ENCODE measurements around the gene SPATS2. TPM values are rescaled to one million over a fixed set of nuclear protein-coding genes. Genes with fewer than 3 reads are reported as not detected.
A peak's percentile ranks its signal among the peaks of the same experiment; 100 is the strongest.
"Not testable (repeated sequence)": the region's sequence is repeated elsewhere in the genome, so short reads cannot be mapped to it uniquely, and the experiment has no call there.

Gene SPATS2
- total and polyA plus RNA-seq, 5 donors from 2014 or later = 2.4 to 5.5 (median 4.2) TPM

DNA sequence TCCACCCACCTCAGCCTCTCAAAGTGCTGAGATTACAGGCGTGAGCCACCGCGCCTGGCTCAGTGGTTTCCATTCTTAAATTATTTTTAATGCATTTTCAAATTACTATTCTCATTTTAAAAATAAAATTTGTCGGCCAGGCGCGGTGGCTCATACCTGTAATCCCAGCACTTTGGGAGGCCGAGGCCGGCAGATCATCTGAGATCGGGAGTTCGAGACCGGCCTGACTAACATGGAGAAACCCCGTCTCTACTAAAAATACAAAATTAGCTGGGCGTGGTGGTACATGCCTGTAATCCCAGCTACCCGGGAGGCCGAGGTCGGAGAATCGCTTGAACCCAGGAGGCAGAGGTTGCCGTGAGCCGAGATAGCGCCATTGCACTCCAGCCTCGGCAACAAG lies 33.5 kb upstream of the SPATS2 start:
- Mint-ChIP-seq H3K4me1 (peaks cover 5 to 39% (median 14%) of the 10 kb centered on the region in 4 donors), H3K27me3 (peaks cover 62% of the 10 kb centered on the region)
- H3K9me3 ChIP-seq (ENCODE audit: control insufficient read depth in 2 of 2, low read length in 2 of 2); DNase-seq; H3K9me3 Mint-ChIP-seq; H3K27ac Mint-ChIP-seq; H3K27ac ChIP-seq (ENCODE audit: insufficient read depth, low read length, poor library complexity, severe bottlenecking); H3K4me3 ChIP-seq (ENCODE audit: low read depth, low read length); H3K36me3 Mint-ChIP-seq; ATAC-seq (ENCODE audit: low read depth in 2 of 2); H3K36me3 ChIP-seq (ENCODE audit: control insufficient read depth, insufficient read depth, low read length); H3K4me3 Mint-ChIP-seq: not testable (repeated sequence)
- peaks cover 17% of the 10 kb centered on the region for H3K27me3 ChIP-seq (ENCODE audit: control insufficient read depth, insufficient read depth, low read length)
- peaks cover 23% of the 10 kb centered on the region for H3K4me1 ChIP-seq (ENCODE audit: control insufficient read depth, insufficient read depth, low read length, poor library complexity, severe bottlenecking)

DNA sequence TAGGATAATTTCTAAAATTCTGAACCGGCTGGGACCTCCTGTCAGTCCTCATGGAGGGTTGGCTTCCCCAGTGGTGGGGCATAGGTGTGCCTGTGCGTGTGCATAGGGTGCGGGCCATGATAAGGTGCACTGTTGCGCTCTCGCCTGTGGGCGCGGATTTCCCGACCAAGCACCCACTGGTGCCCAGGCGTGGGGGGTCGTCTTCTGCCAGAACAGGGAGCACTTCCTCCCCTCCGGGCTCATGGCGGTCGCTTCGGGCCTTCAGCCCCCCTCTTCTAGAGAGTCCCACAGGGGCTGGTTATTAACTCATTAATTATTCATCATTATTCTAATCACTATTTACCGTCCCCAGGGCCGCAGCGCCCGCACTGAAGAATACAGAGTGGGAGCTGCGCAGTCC lies 33.0 kb upstream of the SPATS2 start:
- H3K27me3 ChIP-seq (ENCODE audit: control insufficient read depth, insufficient read depth, low read length) = peaks cover 17% of the 10 kb centered on the region
- peaks cover 5 to 39% (median 14%) of the 10 kb centered on the region in 4 donors for H3K4me1 Mint-ChIP-seq
- no peaks in the 10 kb centered on the region for H3K36me3 ChIP-seq (ENCODE audit: control insufficient read depth, insufficient read depth, low read length)
- peak overlapping the region in 2 of 4 donors; percentile 77 to 78 for H3K4me3 Mint-ChIP-seq
- no peak overlapping the region for H3K27ac ChIP-seq (ENCODE audit: insufficient read depth, low read length, poor library complexity, severe bottlenecking)
- H3K9me3 ChIP-seq (ENCODE audit: control insufficient read depth in 2 of 2, low read length in 2 of 2) = no peaks in the 10 kb centered on the region
- ATAC-seq (ENCODE audit: low read depth in 2 of 2) (no peak), DNase-seq (no peak)
- no peak overlapping the region for H3K4me3 ChIP-seq (ENCODE audit: low read depth, low read length)
- peaks cover 5% of the 10 kb centered on the region for H3K36me3 Mint-ChIP-seq
- peaks cover 0 to 3% (median 0%) of the 10 kb centered on the region in 7 donors for H3K9me3 Mint-ChIP-seq
- peaks cover 67% of the 10 kb centered on the region for H3K27me3 Mint-ChIP-seq
- peaks cover 23% of the 10 kb centered on the region for H3K4me1 ChIP-seq (ENCODE audit: control insufficient read depth, insufficient read depth, low read length, poor library complexity, severe bottlenecking)
- H3K27ac Mint-ChIP-seq = no peak overlapping the region

- peaks cover 17% of the 10 kb centered on the region for H3K27me3 ChIP-seq (ENCODE audit: control insufficient read depth, insufficient read depth, low read length)
- peaks cover 5 to 39% (median 14%) of the 10 kb centered on the region in 4 donors for H3K4me1 Mint-ChIP-seq
- peak overlapping the region in 1 of 3 donors; percentile 12 for H3K27ac Mint-ChIP-seq
Observed at GRCh38 chr12:49334681-49335080, 32.6 kb upstream of the SPATS2 start.

GRCh38 chr12:49335118-49335954 lies 31.9 kb upstream of the SPATS2 start:
- peaks cover 5% of the 10 kb centered on the region for H3K36me3 Mint-ChIP-seq
- peaks cover 23% of the 10 kb centered on the region for H3K4me1 ChIP-seq (ENCODE audit: control insufficient read depth, insufficient read depth, low read length, poor library complexity, severe bottlenecking)
- ATAC-seq (ENCODE audit: low read depth in 2 of 2) (no peak), DNase-seq (no peak)
- H3K27me3 Mint-ChIP-seq = peaks cover 75% of the 10 kb centered on the region
- no peaks in the 10 kb centered on the region for H3K9me3 ChIP-seq (ENCODE audit: control insufficient read depth in 2 of 2, low read length in 2 of 2)
- peaks cover 5 to 39% (median 14%) of the 10 kb centered on the region in 4 donors for H3K4me1 Mint-ChIP-seq
- H3K36me3 ChIP-seq (ENCODE audit: control insufficient read depth, insufficient read depth, low read length) = no peaks in the 10 kb centered on the region
- no peak overlapping the region for H3K4me3 ChIP-seq (ENCODE audit: low read depth, low read length)
- H3K27me3 ChIP-seq (ENCODE audit: control insufficient read depth, insufficient read depth, low read length) = peaks cover 22% of the 10 kb centered on the region
- H3K27ac ChIP-seq (ENCODE audit: insufficient read depth, low read length, poor library complexity, severe bottlenecking) = no peak overlapping the region
- H3K4me3 Mint-ChIP-seq = peak overlapping the region in 3 of 4 donors; percentile 15 to 78 (median 42)
- peaks cover 0 to 3% (median 0%) of the 10 kb centered on the region in 7 donors for H3K9me3 Mint-ChIP-seq
- peak overlapping the region in 1 of 3 donors; percentile 12 for H3K27ac Mint-ChIP-seq

More at GRCh38 chr12:49334681-49335080, 32.6 kb upstream of the SPATS2 start:
- peaks cover 5% of the 10 kb centered on the region for H3K36me3 Mint-ChIP-seq
- no peak for DNase-seq
- no peak for ATAC-seq (ENCODE audit: low read depth in 2 of 2)
- no peak overlapping the region for H3K27ac ChIP-seq (ENCODE audit: insufficient read depth, low read length, poor library complexity, severe bottlenecking)
- no peaks in the 10 kb centered on the region for H3K36me3 ChIP-seq (ENCODE audit: control insufficient read depth, insufficient read depth, low read length)
- peaks cover 23% of the 10 kb centered on the region for H3K4me1 ChIP-seq (ENCODE audit: control insufficient read depth, insufficient read depth, low read length, poor library complexity, severe bottlenecking)
- H3K4me3 ChIP-seq (ENCODE audit: low read depth, low read length) = no peak overlapping the region
- peak overlapping the region in 2 of 4 donors; percentile 77 to 78 for H3K4me3 Mint-ChIP-seq
- H3K9me3 Mint-ChIP-seq = peaks cover 0 to 3% (median 0%) of the 10 kb centered on the region in 7 donors
- H3K27me3 Mint-ChIP-seq = peaks cover 70% of the 10 kb centered on the region
- no peaks in the 10 kb centered on the region for H3K9me3 ChIP-seq (ENCODE audit: control insufficient read depth in 2 of 2, low read length in 2 of 2)

DNA sequence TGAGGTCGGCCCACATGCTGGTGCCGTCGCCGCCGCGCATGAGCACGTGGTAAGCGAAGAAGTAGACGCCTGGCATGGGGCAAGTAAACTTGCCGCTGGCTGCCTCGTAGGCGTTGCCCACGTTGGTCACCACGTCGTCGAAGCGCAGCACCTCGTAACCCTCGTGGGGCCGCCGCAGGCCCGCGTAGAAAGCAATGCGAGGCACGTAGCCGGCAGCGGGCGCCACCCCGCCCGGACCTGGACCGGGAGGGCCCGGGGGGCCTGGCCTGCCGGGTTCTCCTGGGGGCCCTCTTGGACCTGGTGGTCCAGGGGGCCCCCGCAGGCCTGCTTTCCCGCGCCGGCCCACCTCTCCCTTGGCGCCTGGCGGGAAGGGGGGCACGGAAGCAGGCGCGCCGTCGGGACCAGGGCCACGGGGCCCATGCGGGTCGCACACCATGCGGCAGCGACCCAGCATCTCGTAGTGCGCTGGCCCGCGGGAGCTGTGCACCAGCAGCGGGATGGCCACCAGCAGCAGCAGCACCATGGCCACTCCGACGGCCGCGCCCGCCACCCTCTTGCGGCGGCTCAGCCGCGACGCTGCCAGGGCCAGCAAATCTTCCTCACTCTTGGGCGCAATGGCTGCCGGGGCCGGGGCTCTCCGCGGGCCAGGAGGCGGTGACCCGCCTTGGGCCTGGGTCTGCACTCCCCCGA lies 31.2 kb upstream of the SPATS2 start:
- Mint-ChIP-seq H3K4me1 (peaks cover 5 to 42% (median 17%) of the 10 kb centered on the region in 4 donors), H3K4me3 (peak overlapping the region in 1 of 4 donors; percentile 78), H3K27me3 (peaks cover 82% of the 10 kb centered on the region), H3K9me3 (peaks cover 0 to 3% (median 0%) of the 10 kb centered on the region in 7 donors), H3K36me3 (peaks cover 5% of the 10 kb centered on the region), H3K27ac (no peak overlapping the region)
- DNase-seq (no peak), ATAC-seq (ENCODE audit: low read depth in 2 of 2) (no peak)
- H3K4me3 ChIP-seq (ENCODE audit: low read depth, low read length) = no peak overlapping the region
- H3K36me3 ChIP-seq (ENCODE audit: control insufficient read depth, insufficient read depth, low read length) = no peaks in the 10 kb centered on the region
- peaks cover 23% of the 10 kb centered on the region for H3K4me1 ChIP-seq (ENCODE audit: control insufficient read depth, insufficient read depth, low read length, poor library complexity, severe bottlenecking)
- H3K27me3 ChIP-seq (ENCODE audit: control insufficient read depth, insufficient read depth, low read length) = peaks cover 25% of the 10 kb centered on the region
- H3K9me3 ChIP-seq (ENCODE audit: control insufficient read depth in 2 of 2, low read length in 2 of 2) = no peaks in the 10 kb centered on the region
- no peak overlapping the region for H3K27ac ChIP-seq (ENCODE audit: insufficient read depth, low read length, poor library complexity, severe bottlenecking)

DNA sequence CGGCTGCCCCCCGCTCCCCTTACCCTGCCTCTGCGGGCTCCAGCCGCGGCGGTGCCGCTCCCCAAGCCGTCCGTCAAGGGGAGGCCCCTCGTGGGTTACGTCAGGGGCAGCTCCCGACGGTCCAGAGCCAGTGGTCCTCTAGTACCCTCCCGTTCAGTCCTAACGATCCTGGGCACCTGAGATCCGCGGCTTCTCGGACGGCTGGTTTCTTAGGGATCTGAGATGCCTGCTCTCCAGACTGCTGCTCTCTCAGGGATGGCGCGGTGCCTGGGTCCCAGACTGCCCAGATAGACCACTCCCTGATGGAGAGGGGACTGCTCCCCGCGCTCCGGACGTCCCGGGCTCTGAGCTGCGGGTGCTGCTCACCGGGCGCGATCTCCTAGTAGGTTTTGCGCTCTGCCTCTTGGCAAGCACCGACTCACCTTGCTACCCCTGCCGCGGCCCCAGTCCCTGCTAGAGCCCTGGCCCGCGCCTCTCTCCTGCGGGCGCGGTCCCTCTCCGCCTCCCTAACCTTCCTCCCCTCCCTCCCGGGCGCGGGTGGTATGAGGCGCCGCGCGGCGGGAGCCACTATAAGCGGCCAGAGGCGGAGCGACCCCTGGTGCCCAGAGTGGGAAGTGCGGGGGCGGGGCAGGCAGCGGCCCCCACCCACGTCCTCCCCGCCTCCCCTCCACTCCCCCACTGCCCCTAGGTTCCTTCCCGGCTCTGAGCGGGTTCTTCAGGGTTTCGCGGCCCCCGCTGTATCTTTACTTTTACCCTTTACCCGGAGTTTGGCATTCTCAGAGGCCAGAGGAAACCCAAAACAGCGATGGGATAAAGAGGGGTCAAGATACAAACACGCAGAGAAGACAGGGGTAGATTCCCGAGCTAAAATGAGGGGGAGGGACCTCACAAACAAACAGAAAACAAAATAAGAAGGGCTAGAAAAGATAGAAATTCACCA lies 30.3 kb upstream of the SPATS2 start, which contains the start of gene C1QL4:
Gene C1QL4 (minus strand): TSS at position 544 of the 940 bp plus-strand sequence. CDS start 711 bp downstream, outside the sequence.
- DNase-seq (peak; percentile 76 to 84 (median 80)), ATAC-seq (ENCODE audit: low read depth in 2 of 2) (peak; percentile 90)
- peak within 1 kb of the TSS in 1 of 3 donors; percentile 20 for H3K27ac Mint-ChIP-seq
- no peak within 1 kb of the TSS for H3K27ac ChIP-seq (ENCODE audit: insufficient read depth, low read length, poor library complexity, severe bottlenecking)
- H3K9me3 Mint-ChIP-seq = peaks cover 0 to 3% (median 0%) of the 10 kb centered on the region in 7 donors
- peaks cover 5 to 45% (median 18%) of the 10 kb centered on the region in 4 donors for H3K4me1 Mint-ChIP-seq
- peak within 1 kb of the TSS; percentile 72 to 90 (median 82) for H3K4me3 Mint-ChIP-seq
- H3K9me3 ChIP-seq (ENCODE audit: control insufficient read depth in 2 of 2, low read length in 2 of 2) = no peaks in the 10 kb centered on the region
- H3K36me3 ChIP-seq (ENCODE audit: control insufficient read depth, insufficient read depth, low read length) = no peaks in the 10 kb centered on the region
- peaks cover 25% of the 10 kb centered on the region for H3K27me3 ChIP-seq (ENCODE audit: control insufficient read depth, insufficient read depth, low read length)
- peaks cover 25% of the 10 kb centered on the region for H3K4me1 ChIP-seq (ENCODE audit: control insufficient read depth, insufficient read depth, low read length, poor library complexity, severe bottlenecking)
- peaks cover 87% of the 10 kb centered on the region for H3K27me3 Mint-ChIP-seq
- peaks cover 5% of the 10 kb centered on the region for H3K36me3 Mint-ChIP-seq
- H3K4me3 ChIP-seq (ENCODE audit: low read depth, low read length) = no peak within 1 kb of the TSS
